H1 (cell line): ENCODE results near the gene CDK19. TPM values are rescaled to one million over a fixed set of nuclear protein-coding genes. Genes with fewer than 3 reads are reported as not detected.

ENCODE experiments used
- CTCF ChIA-PET: fragments of 300-600 bp; sonication (Branson Sonifier 250); formaldehyde crosslinking; loops from one replicate; lab custom pipeline; 2021; ENCODE audit not compliant: partially characterized antibody; lab: Charles Lee
- POLR2A ChIA-PET: fragments of 300-600 bp; sonication (Branson Sonifier 250); formaldehyde crosslinking; loops from one replicate; lab custom pipeline; 2021; ENCODE audit warnings: inconsistent platforms; ENCODE audit not compliant: partially characterized antibody; lab: Charles Lee
- DNase-seq, 2 experiments: peaks; one replicate each; pipeline versions ENCODE4 v3.0.0 to v3.0.0-alpha.2; 2010 to 2022; ENCODE audit warnings: low spot score in 2 of 2, low read depth in 1 of 2, mixed read lengths in 1 of 2
- FAIRE-seq: peaks from 2 replicates; lab custom pipeline; 2011; peaks lifted over from hg19 to GRCh38; lab: Jason Lieb, UNC
- H2AFZ ChIP-seq: 2 replicates; pipeline ENCODE4 v1.8.1; 2012; ENCODE audit warnings: low read length, inconsistent platforms
- H2AK5ac ChIP-seq: 2 replicates; pipeline ENCODE4 v1.6.1; 2013; ENCODE audit warnings: low read depth, low read length
- H2BK120ac ChIP-seq: replicated peaks from 2 replicates; pipeline ENCODE3; 2013; ENCODE audit warnings: low read depth, low read length, inconsistent platforms
- H2BK12ac ChIP-seq: 2 replicates; pipeline ENCODE4 v1.6.1; 2013; ENCODE audit warnings: low read depth, low read length
- H2BK15ac ChIP-seq: 2 replicates; pipeline ENCODE4 v1.6.1; 2013; ENCODE audit warnings: low read length
- H2BK20ac ChIP-seq: 2 replicates; pipeline ENCODE4 v1.6.1; 2013; ENCODE audit warnings: low read length
- H2BK5ac ChIP-seq: 2 replicates; pipeline ENCODE4 v1.6.1; 2013; ENCODE audit warnings: low read depth, low read length
- H3K14ac ChIP-seq: 2 replicates; pipeline ENCODE4 v1.6.1; 2013; ENCODE audit warnings: inconsistent platforms; ENCODE audit not compliant: insufficient read length
- H3K18ac ChIP-seq: 2 replicates; pipeline ENCODE4 v1.6.1; 2013; ENCODE audit warnings: low read length; ENCODE audit errors: extremely low read depth
- H3K23ac ChIP-seq: 2 replicates; pipeline ENCODE4 v1.6.1; 2013; ENCODE audit warnings: inconsistent platforms; ENCODE audit not compliant: insufficient read length
- H3K23me2 ChIP-seq: 2 replicates; pipeline ENCODE4 v1.6.1; 2013; ENCODE audit warnings: low read depth, low read length
- H3K27ac ChIP-seq: 2 replicates; pipeline ENCODE4 v1.6.1; 2011; ENCODE audit warnings: low read depth, low read length, inconsistent platforms
- H3K27me3 ChIP-seq, 4 experiments: replicated peaks in 1 of 4; 1 replicate in 1 of 4; 2 replicates in 3 of 4; pipeline versions ENCODE4 v1.6.1 to v1.8.1; 2011 to 2013; ENCODE audit warnings: low read length in 3 of 4, mild to moderate bottlenecking in 3 of 4, inconsistent platforms in 2 of 4, mixed read lengths in 2 of 4, moderate library complexity in 1 of 4; ENCODE audit not compliant: control insufficient read depth in 3 of 4, insufficient read depth in 3 of 4; ENCODE audit errors: extremely low read depth in 1 of 4
- H3K36me3 ChIP-seq, 4 experiments: 2 replicates each; pipeline versions ENCODE4 v1.6.1 to v1.8.1; 2011 to 2013; ENCODE audit warnings: mild to moderate bottlenecking in 4 of 4, low read length in 3 of 4, moderate library complexity in 2 of 4, control low read depth in 1 of 4, inconsistent platforms in 1 of 4; ENCODE audit not compliant: insufficient read depth in 4 of 4, control insufficient read depth in 2 of 4
- H3K4ac ChIP-seq: replicated peaks from 2 replicates; pipeline ENCODE3; 2013; ENCODE audit warnings: low read length, low read depth, mixed read lengths, inconsistent platforms; ENCODE audit not compliant: insufficient read length
- H3K4me1 ChIP-seq, 4 experiments: replicated peaks in 1 of 4; 1 replicate in 1 of 4; 2 replicates in 3 of 4; pipeline versions ENCODE4 v1.6.1 to v1.8.1; 2011 to 2013; ENCODE audit warnings: low read length in 3 of 4, inconsistent platforms in 2 of 4, mixed read lengths in 1 of 4; ENCODE audit not compliant: insufficient read depth in 4 of 4, control insufficient read depth in 3 of 4
- H3K4me2 ChIP-seq, 2 experiments: 2 replicates each; pipeline versions ENCODE4 v1.6.1 to v1.8.1; 2011 to 2013; ENCODE audit warnings: low read depth in 2 of 2, low read length in 2 of 2, control low read depth in 1 of 2, inconsistent platforms in 1 of 2, mild to moderate bottlenecking in 1 of 2; ENCODE audit not compliant: insufficient read depth in 1 of 2
- H3K4me3 ChIP-seq, 4 experiments: fragments of 200-600, 300-600 bp in 1 of 4; sonication (generic), shearing (Covaris generic), sonication (Bioruptor Twin) in 1 of 4; 2 replicates each; pipeline versions ENCODE4 v1.5.1 to v1.8.1; 2011 to 2016; ENCODE audit warnings: low read length in 4 of 4, low read depth in 3 of 4, control low read depth in 2 of 4, inconsistent platforms in 2 of 4, mild to moderate bottlenecking in 2 of 4, mixed read lengths in 1 of 4, moderate library complexity in 1 of 4; ENCODE audit not compliant: insufficient read depth in 2 of 4; ENCODE audit errors: extremely low read depth in 1 of 4
- H3K56ac ChIP-seq: replicated peaks from 2 replicates; pipeline ENCODE3; 2013; ENCODE audit warnings: low read depth, mild to moderate bottlenecking, mixed read lengths, low read length, inconsistent platforms; ENCODE audit not compliant: insufficient read length
- H3K79me1 ChIP-seq: 2 replicates; pipeline ENCODE4 v1.6.1; 2013; ENCODE audit warnings: low read depth, low read length, control low read depth
- H3K79me2 ChIP-seq, 2 experiments: 2 replicates each; pipeline versions ENCODE4 v1.6.1 to v1.8.1; 2012 to 2013; ENCODE audit warnings: low read length in 2 of 2, mild to moderate bottlenecking in 2 of 2, inconsistent platforms in 1 of 2; ENCODE audit not compliant: insufficient read depth in 2 of 2, control insufficient read depth in 1 of 2
- H3K9ac ChIP-seq, 4 experiments: replicated peaks in 1 of 4; 1 replicate in 1 of 4; 2 replicates in 3 of 4; pipeline versions ENCODE4 v1.6.1 to v1.8.1; 2011 to 2013; ENCODE audit warnings: low read depth in 3 of 4, low read length in 3 of 4, control low read depth in 2 of 4, mild to moderate bottlenecking in 2 of 4, moderate library complexity in 2 of 4, inconsistent platforms in 1 of 4; ENCODE audit errors: extremely low read depth in 1 of 4
- H3K9me3 ChIP-seq, 2 experiments: 2 replicates each; pipeline versions ENCODE4 v1.6.1 to v1.8.1; 2012 to 2013; ENCODE audit warnings: mild to moderate bottlenecking in 2 of 2, moderate library complexity in 2 of 2, control low read depth in 1 of 2, inconsistent platforms in 1 of 2, low read depth in 1 of 2, low read length in 1 of 2, mixed read lengths in 1 of 2; ENCODE audit not compliant: insufficient read depth in 2 of 2
- H4K20me1 ChIP-seq, 2 experiments: replicated peaks in 1 of 2; 2 replicates each; pipeline versions ENCODE3 to v1.8.1; 2011 to 2013; ENCODE audit warnings: inconsistent platforms in 2 of 2, low read length in 2 of 2, mild to moderate bottlenecking in 1 of 2; ENCODE audit not compliant: insufficient read depth in 2 of 2, control insufficient read depth in 1 of 2
- H4K5ac ChIP-seq: 2 replicates; pipeline ENCODE4 v1.6.1; 2013; ENCODE audit warnings: low read length, low read depth, mixed read lengths, inconsistent platforms; ENCODE audit not compliant: insufficient read length
- H4K8ac ChIP-seq: 2 replicates; pipeline ENCODE4 v1.8.0; 2013; ENCODE audit warnings: mild to moderate bottlenecking, moderate library complexity, low read length, inconsistent platforms; ENCODE audit not compliant: insufficient read depth; ENCODE audit errors: extremely low read depth
- H4K91ac ChIP-seq: replicated peaks from 2 replicates; pipeline ENCODE3; 2013; ENCODE audit warnings: low read length, mixed read lengths, inconsistent platforms; ENCODE audit not compliant: insufficient read length
- YY1 ChIP-seq: IDR thresholded peaks from 2 replicates; pipeline ENCODE4 v1.6.1; 2011; ENCODE audit warnings: low read depth, mild to moderate bottlenecking, low read length
- WGBS, 2 experiments: shearing (Covaris generic) in 1 of 2; methylation state at CpG; one replicate each; pipeline versions ENCODE4 v1.1.6 to v1.1.7; 2013 to 2015; ENCODE audit warnings: low lambda C conversion rate in 2 of 2, mixed read lengths in 2 of 2, inconsistent platforms in 1 of 2, low coverage in 1 of 2, missing lambda C conversion rate in 1 of 2; ENCODE audit not compliant: insufficient replicate concordance in 2 of 2, insufficient coverage in 1 of 2, insufficient read length in 1 of 2; ENCODE audit errors: extremely low coverage in 1 of 2, missing lambda C conversion rate in 1 of 2; 5-methylcytosine and 5-hydroxymethylcytosine counted together
- polyA plus RNA-seq, 7 experiments: library from polyadenylated mRNA; depleted of rRNA in 3 of 7; stranded (reverse) in 5 of 7; unstranded in 2 of 7; fragments of >200 nt in 5 of 7; fragments of 200-250 nt in 2 of 7; gene quantifications; 1 replicate in 5 of 7; 2 replicates in 1 of 7; 4 replicates in 1 of 7; pipeline versions ENCODE4 v1.2.1 to v1.2.3, GENCODE V29; 2011 to 2013; ENCODE audit warnings: missing spikeins in 2 of 7, mixed read lengths in 2 of 7
- total RNA-seq: library from RNA; stranded (reverse); fragmentation: NEBNext Ultra II Directional; extraction: Animal tissue kit (Norgen Biotek cat#: 25700); gene quantifications from 2 replicates; pipeline ENCODE4 v1.2.1, GENCODE V29; 2021
- TF ChIP-seq, protein P1 (sequence below): IDR thresholded peaks from 2 replicates; pipeline ENCODE4 v1.6.1; 2012; ENCODE audit warnings: low read length, inconsistent platforms
- TF ChIP-seq, protein P2 (sequence below): IDR thresholded peaks from 2 replicates; pipeline ENCODE4 v1.6.1; 2012; ENCODE audit warnings: inconsistent platforms
- TF ChIP-seq, protein P3 (sequence below): IDR thresholded peaks from 2 replicates; pipeline ENCODE4 v1.6.1; 2011; ENCODE audit warnings: low read depth, mild to moderate bottlenecking, low read length; ENCODE audit not compliant: insufficient read depth

CDK19 gene
- total and polyA plus RNA-seq, 2 of the 8 experiments (the other 6 are each of a cell fraction or from before 2014, with no cell fraction given), result 4.9 to 12.6 TPM

DNA sequence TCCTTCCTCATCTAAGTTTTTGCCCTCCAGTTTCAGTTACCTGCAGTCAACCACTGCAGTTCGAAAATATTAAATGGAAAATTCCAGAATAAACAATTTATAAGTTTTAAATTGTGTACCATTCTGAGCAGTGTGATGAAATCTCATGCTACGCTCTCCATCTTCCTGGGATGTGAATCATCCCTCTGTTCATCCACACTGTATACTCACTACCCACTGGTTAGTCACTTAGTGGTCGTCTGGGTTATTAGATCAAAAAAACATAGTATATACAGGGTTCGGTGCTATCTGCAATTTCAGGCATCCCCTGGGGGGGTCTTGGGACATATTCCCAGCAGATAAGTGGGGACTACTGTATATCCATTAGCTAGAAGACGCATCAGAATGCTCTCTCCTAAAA, 186.9 kb downstream of the CDK19 start:
- DNase-seq, result no peak
- H3K36me3 ChIP-seq, result no peaks in the 10 kb centered on the region; a peak in 2 of 8 replicates
- no peak overlapping the region for H2BK12ac ChIP-seq
- H3K23me2 ChIP-seq, result no peaks in the 10 kb centered on the region
- H3K9ac ChIP-seq, result no peak overlapping the region
- no peak overlapping the region for H2BK5ac ChIP-seq
- H3K27ac ChIP-seq, result no peak overlapping the region
- 92% methylated on average over 5 of the region's 5 CpGs; no CpG with 5 or more reads in 1 of the 2 experiments for WGBS, 2 experiments
- no peak overlapping the region for H3K18ac ChIP-seq
- FAIRE-seq, result no peak
- no peak overlapping the region for H3K23ac ChIP-seq
- no peak overlapping the region for H3K56ac ChIP-seq
- no peak overlapping the region for H3K4me2 ChIP-seq
- no peak overlapping the region for H2BK120ac ChIP-seq
- POLR2A ChIA-PET, result no interaction called here
- H3K4me1 ChIP-seq, result no peaks in the 10 kb centered on the region
- no peak overlapping the region for H4K5ac ChIP-seq
- no peak overlapping the region for H4K91ac ChIP-seq
- H3K14ac ChIP-seq, result no peak overlapping the region
- H2AK5ac ChIP-seq, result no peak overlapping the region
- H3K9me3 ChIP-seq, result no peaks in the 10 kb centered on the region
- no peaks in the 10 kb centered on the region for H3K79me2 ChIP-seq
- no peaks in the 10 kb centered on the region for H4K20me1 ChIP-seq
- H2BK15ac ChIP-seq, result no peak overlapping the region
- TF ChIP-seq, protein P1, sequence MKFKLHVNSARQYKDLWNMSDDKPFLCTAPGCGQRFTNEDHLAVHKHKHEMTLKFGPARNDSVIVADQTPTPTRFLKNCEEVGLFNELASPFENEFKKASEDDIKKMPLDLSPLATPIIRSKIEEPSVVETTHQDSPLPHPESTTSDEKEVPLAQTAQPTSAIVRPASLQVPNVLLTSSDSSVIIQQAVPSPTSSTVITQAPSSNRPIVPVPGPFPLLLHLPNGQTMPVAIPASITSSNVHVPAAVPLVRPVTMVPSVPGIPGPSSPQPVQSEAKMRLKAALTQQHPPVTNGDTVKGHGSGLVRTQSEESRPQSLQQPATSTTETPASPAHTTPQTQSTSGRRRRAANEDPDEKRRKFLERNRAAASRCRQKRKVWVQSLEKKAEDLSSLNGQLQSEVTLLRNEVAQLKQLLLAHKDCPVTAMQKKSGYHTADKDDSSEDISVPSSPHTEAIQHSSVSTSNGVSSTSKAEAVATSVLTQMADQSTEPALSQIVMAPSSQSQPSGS, result no peak
- TF ChIP-seq, protein P2, sequence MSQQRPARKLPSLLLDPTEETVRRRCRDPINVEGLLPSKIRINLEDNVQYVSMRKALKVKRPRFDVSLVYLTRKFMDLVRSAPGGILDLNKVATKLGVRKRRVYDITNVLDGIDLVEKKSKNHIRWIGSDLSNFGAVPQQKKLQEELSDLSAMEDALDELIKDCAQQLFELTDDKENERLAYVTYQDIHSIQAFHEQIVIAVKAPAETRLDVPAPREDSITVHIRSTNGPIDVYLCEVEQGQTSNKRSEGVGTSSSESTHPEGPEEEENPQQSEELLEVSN, result no peak
- no peak for TF ChIP-seq YY1
- TF ChIP-seq, protein P3, sequence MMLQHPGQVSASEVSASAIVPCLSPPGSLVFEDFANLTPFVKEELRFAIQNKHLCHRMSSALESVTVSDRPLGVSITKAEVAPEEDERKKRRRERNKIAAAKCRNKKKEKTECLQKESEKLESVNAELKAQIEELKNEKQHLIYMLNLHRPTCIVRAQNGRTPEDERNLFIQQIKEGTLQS, result no peak
- no peak overlapping the region for H3K4me3 ChIP-seq
- no peaks in the 10 kb centered on the region for H3K27me3 ChIP-seq
- no peak overlapping the region for H4K8ac ChIP-seq
- no peaks in the 10 kb centered on the region for H3K79me1 ChIP-seq
- CTCF ChIA-PET, result no interaction called here
- no peak overlapping the region for H3K4ac ChIP-seq
- no peak overlapping the region for H2BK20ac ChIP-seq
- no peak overlapping the region for H2AFZ ChIP-seq
